ENCODE measurements around the gene ARID3A.

GRCh38 chr19:941292-942132 lies 15.7 kb downstream of the ARID3A start:
- TF ChIP-seq, protein P1, sequence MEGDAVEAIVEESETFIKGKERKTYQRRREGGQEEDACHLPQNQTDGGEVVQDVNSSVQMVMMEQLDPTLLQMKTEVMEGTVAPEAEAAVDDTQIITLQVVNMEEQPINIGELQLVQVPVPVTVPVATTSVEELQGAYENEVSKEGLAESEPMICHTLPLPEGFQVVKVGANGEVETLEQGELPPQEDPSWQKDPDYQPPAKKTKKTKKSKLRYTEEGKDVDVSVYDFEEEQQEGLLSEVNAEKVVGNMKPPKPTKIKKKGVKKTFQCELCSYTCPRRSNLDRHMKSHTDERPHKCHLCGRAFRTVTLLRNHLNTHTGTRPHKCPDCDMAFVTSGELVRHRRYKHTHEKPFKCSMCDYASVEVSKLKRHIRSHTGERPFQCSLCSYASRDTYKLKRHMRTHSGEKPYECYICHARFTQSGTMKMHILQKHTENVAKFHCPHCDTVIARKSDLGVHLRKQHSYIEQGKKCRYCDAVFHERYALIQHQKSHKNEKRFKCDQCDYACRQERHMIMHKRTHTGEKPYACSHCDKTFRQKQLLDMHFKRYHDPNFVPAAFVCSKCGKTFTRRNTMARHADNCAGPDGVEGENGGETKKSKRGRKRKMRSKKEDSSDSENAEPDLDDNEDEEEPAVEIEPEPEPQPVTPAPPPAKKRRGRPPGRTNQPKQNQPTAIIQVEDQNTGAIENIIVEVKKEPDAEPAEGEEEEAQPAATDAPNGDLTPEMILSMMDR (IDR thresholded peaks at IDR 0.05) = no peak
- TF ChIP-seq POLR2A (IDR thresholded peaks at IDR 0.05) = no peak
